Measurements from ENCODE around the gene FOXN3.

Gene FOXN3

GRCh38 chr14:89430391-89431236 lies 13.6 kb upstream of the FOXN3 start:
- no peak overlapping the region for H3K27ac ChIP-seq

DNA sequence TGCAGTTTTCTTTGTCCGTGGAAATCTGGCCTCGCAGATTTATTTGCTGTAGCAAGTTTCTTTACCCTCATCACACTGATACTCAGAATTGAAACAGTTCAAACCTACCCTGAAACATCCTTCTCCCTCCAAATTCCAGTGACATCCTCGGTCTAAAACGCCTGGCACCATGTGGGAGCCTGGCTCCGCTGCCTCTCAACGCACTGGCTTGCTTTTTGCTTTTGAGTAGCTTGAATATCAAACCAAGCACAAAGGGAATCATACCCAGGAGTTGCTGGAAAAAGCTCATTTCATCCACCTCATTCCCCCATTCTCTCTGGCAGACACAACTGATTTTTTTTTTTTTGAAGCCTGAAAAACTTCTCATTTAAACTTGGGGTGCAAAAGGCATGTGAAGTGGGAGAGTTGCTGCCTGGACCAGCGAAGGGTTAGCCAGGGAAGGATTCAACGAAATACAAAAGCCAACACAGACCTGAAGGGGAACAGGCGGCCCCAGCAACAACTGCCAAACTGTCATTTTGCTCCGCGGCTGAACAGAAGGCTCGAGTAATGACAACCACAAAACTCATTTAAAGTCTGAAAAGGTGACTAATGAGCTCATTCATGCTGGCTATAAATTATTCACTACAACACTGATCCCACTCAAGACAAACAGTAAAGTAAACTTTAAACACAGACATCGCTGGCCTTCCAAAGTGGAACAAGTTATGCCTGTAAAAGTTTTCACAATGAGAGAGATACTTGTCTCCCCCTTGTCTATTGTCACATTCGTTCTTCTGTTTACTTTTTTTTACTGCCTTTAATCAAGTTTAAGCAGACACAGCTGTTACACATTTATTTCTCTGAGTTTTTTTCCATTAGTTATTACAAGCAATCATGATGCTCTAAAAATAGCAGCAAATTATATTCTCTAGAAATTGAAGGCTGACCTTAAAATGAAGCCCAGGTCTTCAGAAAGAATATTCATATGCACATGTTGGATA lies 12.5 kb upstream of the FOXN3 start:
- no peak overlapping the region for H3K27ac ChIP-seq
- TF ChIP-seq ZFX (IDR thresholded peaks at IDR 0.05; ENCODE audit: borderline replicate concordance) (no peak), CTCF (IDR thresholded peaks at IDR 0.05) (no peak)

More at GRCh38 chr14:89430391-89431236, 13.6 kb upstream of the FOXN3 start:
- no peak for TF ChIP-seq ZFX (IDR thresholded peaks at IDR 0.05; ENCODE audit: borderline replicate concordance)

GRCh38 chr14:89428546-89429198 lies 11.6 kb upstream of the FOXN3 start:
- no peak overlapping the region for H3K27ac ChIP-seq

DNA sequence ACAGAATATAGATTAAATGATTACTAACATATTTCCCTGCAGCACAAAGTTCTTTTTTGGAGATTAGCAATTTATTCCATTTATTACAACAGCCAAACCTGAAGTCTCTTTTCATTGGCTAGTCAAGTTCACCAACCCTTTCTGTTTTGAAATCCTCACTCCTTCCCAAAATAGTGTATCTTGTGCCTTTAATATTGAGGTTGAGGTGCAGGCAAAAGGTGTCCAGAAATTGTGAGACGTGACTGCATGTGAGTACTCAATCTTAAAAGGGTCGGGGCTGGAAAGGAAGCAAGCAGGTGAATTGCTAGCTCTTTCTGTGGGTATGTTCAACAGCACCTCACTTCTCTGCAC lies 11.1 kb upstream of the FOXN3 start:
- TF ChIP-seq ZFX (IDR thresholded peaks at IDR 0.05; ENCODE audit: borderline replicate concordance): no peak
- no peak for TF ChIP-seq CTCF (IDR thresholded peaks at IDR 0.05)
- H3K27ac ChIP-seq: no peak overlapping the region

More at GRCh38 chr14:89428546-89429198, 11.6 kb upstream of the FOXN3 start:
- TF ChIP-seq ZFX (IDR thresholded peaks at IDR 0.05; ENCODE audit: borderline replicate concordance): no peak
- no peak for TF ChIP-seq CTCF (IDR thresholded peaks at IDR 0.05)

DNA sequence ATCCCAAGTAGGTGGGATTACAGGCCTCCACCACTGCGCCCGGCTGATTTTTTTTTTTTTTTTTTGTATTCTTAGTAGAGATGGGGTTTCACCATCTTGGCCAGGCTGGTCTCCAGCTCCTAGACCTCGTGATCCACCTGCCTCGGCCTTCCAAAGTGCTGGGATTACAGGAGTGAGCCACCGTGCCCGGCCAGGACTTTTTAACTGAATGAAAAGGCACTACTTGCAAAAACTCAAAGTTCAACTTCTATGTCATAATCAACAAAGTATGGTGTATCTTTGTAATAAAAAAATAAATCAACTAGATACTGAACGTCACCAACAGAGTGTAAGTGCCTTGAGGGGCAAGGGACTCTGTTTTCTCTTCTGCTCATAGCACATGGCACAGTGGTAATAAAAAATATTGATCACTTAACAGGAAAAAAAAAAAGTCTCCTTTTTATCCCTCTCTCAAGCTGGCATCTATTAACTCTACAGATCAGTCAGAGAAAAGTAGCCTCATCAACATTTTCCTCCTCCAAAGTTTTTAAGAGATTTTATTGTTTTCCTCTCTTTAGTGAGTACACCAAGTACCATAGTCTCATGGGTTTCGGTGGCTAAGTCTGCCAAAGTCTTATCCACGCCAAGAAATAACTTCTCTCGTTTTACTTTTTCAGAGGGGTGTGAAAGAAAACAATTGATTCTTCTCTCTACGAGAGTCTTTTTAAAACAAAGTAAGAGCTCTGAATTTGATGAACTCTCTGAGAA lies 10.6 kb upstream of the FOXN3 start:
- H3K27ac ChIP-seq: no peak overlapping the region
- no peak for TF ChIP-seq CTCF (IDR thresholded peaks at IDR 0.05)
- TF ChIP-seq ZFX (IDR thresholded peaks at IDR 0.05; ENCODE audit: borderline replicate concordance): no peak

GRCh38 chr14:89425931-89426330 lies 8.9 kb upstream of the FOXN3 start:
- no peak for TF ChIP-seq CTCF (IDR thresholded peaks at IDR 0.05)
- H3K27ac ChIP-seq: no peak overlapping the region

- TF ChIP-seq CTCF (IDR thresholded peaks at IDR 0.05) (no peak), ZFX (IDR thresholded peaks at IDR 0.05; ENCODE audit: borderline replicate concordance) (no peak)
- no peak overlapping the region for H3K27ac ChIP-seq
Observed at GRCh38 chr14:89424241-89424640, 7.2 kb upstream of the FOXN3 start.

Measured in 22Rv1 (cell line).